Right lobe of liver (tissue), 4 donors: Measurements from ENCODE around the gene ZBTB24.

Source experiments
- CTCF ChIP-seq, 4 donors: fragments of 200-600 bp in 3 of 4; fragments of 450-650 bp in 1 of 4; IDR thresholded peaks; one replicate each; pipeline versions ENCODE4 v1.5.1 to v1.8.0; 2016 to 2022; ENCODE audit warnings: antibody characterized with exemption in 4 of 4, mild to moderate bottlenecking in 2 of 4
- POLR2A ChIP-seq: fragments of 450-650 bp; IDR thresholded peaks from one replicate; pipeline ENCODE4 v1.6.1; 2017; ENCODE audit warnings: antibody characterized with exemption, mild to moderate bottlenecking
- donor health status: DM: no; HTN: no; CAD: no.
- donor health status: DM: no; HTN: no; CAD: no.
- donor health status: DM: no; HTN: yes; CAD: no.

- TF ChIP-seq CTCF (IDR thresholded peaks at IDR 0.05), result no peak
- no peak for TF ChIP-seq POLR2A
Observed at GRCh38 chr6:109469591-109470189, 13.3 kb downstream of the ZBTB24 start.
